Cardiac fibroblast (primary cell): Measurements from ENCODE around the gene PTCHD1.

Experiments
- DNase-seq, 2 donors: peaks; one replicate each; pipeline versions ENCODE4 v3.0.0 to v3.0.0-alpha.2; 2010; ENCODE audit warnings: low read depth in 2 of 2
- H3K4me3 ChIP-seq, 2 donors: replicated peaks in 1 of 2; 1 replicate in 1 of 2; 2 replicates in 1 of 2; pipeline ENCODE4 v1.5.1; 2011; ENCODE audit warnings: low read depth in 2 of 2, low read length in 2 of 2, mild to moderate bottlenecking in 2 of 2, moderate library complexity in 1 of 2
- TF ChIP-seq, protein P1 (sequence below): IDR thresholded peaks from one replicate; pipeline ENCODE4 v1.5.1; 2011; ENCODE audit warnings: low read depth, mild to moderate bottlenecking, low read length, inconsistent platforms

Gene PTCHD1

DNA sequence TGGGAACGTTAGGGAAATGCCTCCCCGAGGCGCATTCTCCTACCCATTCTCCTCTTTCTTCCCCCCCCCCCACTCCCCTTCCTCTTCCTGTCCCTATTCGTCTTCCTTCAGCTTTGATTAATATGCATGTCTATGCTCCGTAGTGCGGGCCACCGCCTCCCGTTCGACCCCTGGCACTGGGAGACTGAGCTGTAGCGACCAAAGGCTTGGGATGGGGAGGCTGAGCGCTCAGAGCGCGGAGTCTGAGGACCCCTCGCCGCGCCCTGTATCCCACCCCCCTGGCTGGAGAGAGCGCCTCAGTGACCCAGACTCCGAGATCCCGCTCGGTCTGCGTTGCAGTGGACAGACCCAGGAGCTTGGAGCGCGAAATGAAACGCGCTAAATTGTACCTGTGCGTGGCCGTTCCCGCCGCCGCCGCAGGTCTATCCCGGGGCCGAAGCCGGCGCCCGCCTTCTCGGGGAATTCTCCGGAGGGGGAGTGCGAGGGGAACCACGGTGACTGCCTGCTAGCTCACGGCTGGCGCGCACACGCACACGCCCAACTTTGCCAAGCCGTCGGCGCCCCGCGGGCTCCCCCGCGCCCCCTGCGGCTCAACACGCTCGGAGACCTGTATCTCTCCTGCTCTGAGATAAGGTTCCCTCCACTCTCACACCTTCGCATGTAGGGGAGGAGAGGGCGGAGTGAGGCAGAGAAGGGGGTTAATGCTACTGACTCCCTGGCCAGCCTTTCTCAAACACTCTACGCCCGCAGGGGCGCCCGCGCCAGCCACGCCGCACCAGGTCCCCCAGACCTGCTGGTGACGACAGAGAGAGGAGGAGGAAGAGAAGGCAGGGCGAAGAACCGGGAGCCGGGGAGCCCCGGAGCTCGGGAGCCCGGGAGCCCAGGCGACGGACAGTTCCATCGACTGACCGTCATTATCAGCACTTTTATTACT is 1.5 kb upstream of the PTCHD1 start:
- DNase-seq, result no peak
- H3K4me3 ChIP-seq, result no peak overlapping the region
- TF ChIP-seq, protein P1, sequence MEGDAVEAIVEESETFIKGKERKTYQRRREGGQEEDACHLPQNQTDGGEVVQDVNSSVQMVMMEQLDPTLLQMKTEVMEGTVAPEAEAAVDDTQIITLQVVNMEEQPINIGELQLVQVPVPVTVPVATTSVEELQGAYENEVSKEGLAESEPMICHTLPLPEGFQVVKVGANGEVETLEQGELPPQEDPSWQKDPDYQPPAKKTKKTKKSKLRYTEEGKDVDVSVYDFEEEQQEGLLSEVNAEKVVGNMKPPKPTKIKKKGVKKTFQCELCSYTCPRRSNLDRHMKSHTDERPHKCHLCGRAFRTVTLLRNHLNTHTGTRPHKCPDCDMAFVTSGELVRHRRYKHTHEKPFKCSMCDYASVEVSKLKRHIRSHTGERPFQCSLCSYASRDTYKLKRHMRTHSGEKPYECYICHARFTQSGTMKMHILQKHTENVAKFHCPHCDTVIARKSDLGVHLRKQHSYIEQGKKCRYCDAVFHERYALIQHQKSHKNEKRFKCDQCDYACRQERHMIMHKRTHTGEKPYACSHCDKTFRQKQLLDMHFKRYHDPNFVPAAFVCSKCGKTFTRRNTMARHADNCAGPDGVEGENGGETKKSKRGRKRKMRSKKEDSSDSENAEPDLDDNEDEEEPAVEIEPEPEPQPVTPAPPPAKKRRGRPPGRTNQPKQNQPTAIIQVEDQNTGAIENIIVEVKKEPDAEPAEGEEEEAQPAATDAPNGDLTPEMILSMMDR, result no peak

DNA sequence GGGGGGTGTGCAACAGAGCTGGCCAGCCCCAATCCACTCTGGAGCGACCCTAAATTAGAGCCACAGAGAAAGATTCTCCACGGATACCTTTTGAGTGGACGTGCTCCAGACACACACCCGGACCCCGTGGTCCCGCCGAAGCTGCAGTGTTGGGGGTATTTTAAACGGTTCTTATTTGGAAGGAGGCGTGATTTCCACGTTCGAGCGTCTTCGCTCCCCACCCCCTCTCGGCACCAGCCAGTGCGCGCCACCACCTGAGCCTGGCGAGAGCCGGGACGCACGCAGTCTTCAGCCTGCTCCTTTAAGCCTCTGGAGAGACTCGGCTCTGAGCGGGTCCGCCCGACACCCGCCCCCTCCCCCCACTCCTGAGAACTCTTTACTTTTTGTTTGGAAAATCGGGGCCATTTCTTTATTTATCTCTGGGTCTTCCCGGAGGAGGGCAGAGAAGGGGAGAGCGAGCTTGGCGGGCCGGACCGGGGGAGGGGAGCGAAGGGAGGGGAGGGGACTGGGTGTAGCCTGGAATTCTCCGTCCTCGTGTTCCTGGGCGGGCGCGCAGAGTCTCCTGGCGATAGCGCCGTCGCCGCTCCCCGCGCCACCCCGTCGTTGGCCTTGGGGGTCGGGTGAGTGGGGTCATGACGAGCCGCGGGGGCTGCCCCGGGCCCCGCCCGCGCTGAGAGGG is 668 bp upstream of the PTCHD1 start:
- H3K4me3 ChIP-seq, result no peak overlapping the region
- TF ChIP-seq, protein P1, result no peak
- no peak for DNase-seq

DNA sequence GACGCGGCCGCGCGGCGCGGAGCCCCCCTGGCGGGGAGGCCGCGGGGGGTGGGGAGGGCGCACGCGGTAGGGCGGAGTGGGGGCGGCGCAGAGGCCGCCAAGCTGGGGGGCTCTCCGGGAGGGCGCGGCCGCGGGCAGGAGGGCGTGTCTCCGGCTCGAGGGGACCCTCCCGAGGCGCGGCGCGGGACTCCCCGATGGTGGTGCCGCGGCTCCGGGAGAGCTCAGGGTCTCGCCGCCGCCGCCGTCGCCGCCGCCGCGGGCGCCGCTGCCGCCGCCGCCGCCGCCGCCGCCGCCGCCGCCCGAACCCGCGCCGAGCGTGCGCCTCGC is 165 bp upstream of the PTCHD1 start:
- DNase-seq, result no peak
- H3K4me3 ChIP-seq, result no peak overlapping the region
- TF ChIP-seq, protein P1, result no peak

DNA sequence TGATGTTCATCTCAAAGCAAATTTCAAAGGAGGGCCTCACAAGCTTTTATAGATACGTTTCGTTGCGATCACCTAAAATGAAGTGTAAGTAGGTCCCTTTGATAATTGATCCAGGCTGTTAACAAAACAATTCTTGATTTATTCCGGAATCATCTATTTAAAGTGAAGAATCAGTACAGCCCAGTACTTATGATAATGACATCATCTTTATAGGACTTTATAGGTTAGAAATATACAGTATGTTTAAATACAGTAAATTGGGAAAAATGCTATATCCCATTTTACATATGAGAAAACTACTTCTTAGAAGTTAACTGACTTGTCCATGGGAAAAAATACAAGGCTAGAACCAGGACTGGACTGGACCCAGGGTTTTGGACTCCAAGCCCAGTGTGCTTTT is 3.7 kb downstream of the PTCHD1 start:
- DNase-seq, result no peak
- TF ChIP-seq, protein P1, result no peak
- H3K4me3 ChIP-seq, result no peak overlapping the region

DNA sequence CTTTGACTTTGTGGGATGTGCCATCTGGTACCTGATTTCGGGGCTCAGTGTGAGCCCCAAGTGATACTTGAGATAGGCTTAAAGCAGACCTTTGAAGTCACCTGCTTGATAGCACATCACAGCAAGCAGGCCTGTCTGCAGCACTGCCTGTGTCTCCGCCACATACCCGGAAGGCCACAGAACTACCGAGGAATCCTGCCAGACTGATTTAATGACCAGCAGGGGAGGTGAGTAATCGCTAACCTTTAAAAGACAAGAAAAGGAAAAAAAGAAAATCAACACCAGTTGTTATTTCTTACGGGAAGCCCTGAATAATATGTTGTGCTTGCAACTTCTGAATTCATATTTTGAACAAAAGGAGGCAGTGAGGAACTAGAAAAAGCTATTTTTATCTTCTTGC is 6.8 kb downstream of the PTCHD1 start:
- TF ChIP-seq, protein P1, result no peak
- DNase-seq, result no peak

DNA sequence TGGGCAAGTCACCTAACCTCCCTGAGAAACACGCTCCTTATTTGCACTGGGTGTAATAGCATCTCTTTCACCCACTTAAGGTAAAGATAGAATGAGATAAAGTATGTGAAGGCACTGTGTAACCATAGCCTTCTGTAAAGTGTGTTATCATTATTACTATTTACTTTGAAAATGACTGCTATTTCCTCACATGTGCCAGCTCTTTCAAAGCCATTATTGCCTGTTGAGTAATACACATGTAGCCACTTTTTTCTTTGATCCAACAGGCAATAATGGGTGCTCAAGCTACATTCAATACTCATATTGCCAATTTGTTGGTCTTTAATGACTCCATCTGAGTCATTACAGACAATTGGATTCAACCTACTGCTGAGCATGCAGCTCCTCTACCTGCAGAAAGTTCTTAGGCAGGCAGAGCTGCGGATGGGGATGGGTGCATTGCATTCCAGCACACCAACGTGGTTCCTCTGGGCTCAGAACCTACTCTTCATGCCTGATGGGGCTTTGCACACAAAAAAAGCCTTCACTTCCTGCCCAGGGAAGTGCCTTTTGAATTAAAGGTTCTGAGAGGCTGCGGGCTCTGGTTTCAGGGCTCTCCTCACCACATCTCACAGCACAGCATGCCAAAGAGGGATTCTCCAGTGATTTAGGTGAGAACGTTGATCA is 9.7 kb downstream of the PTCHD1 start:
- TF ChIP-seq, protein P1, result no peak
- no peak for DNase-seq
- no peak overlapping the region for H3K4me3 ChIP-seq

More for the DNA sequence above, 6.8 kb downstream of the PTCHD1 start:
- H3K4me3 ChIP-seq, result no peak overlapping the region
